Measurements from ENCODE around the gene KIFAP3. TPM values are rescaled to one million over a fixed set of nuclear protein-coding genes. Genes with fewer than 3 reads are reported as not detected.

KIFAP3 gene
- total RNA-seq, 1 donor from 2014 or later: 30.0 TPM

GRCh38 chr1:170073893-170074249 lies 624 bp downstream of the KIFAP3 start:
- peak overlapping the region; percentile 79 for H3K27ac ChIP-seq
- TF ChIP-seq, protein P1, sequence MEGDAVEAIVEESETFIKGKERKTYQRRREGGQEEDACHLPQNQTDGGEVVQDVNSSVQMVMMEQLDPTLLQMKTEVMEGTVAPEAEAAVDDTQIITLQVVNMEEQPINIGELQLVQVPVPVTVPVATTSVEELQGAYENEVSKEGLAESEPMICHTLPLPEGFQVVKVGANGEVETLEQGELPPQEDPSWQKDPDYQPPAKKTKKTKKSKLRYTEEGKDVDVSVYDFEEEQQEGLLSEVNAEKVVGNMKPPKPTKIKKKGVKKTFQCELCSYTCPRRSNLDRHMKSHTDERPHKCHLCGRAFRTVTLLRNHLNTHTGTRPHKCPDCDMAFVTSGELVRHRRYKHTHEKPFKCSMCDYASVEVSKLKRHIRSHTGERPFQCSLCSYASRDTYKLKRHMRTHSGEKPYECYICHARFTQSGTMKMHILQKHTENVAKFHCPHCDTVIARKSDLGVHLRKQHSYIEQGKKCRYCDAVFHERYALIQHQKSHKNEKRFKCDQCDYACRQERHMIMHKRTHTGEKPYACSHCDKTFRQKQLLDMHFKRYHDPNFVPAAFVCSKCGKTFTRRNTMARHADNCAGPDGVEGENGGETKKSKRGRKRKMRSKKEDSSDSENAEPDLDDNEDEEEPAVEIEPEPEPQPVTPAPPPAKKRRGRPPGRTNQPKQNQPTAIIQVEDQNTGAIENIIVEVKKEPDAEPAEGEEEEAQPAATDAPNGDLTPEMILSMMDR (IDR thresholded peaks at IDR 0.05): no peak
- TF ChIP-seq POLR2A (IDR thresholded peaks at IDR 0.05) (no peak), POLR2AphosphoS5 (IDR thresholded peaks at IDR 0.05; ENCODE audit: insufficient read depth in 1 of 2, low read depth in 1 of 2) (no peak)
- no peaks in the 10 kb centered on the region for H3K36me3 ChIP-seq
- peaks cover 42% of the 10 kb centered on the region for H3K4me1 ChIP-seq
- no peaks in the 10 kb centered on the region for H3K9me3 ChIP-seq
- H3K4me3 ChIP-seq: peak overlapping the region; percentile 52 to 74
- no peak for DNase-seq (ENCODE audit: extremely low spot score in 2 of 2)
- H3K27me3 ChIP-seq: no peaks in the 10 kb centered on the region
- intact Hi-C loops (cut with DNase I): no loop called here

GRCh38 chr1:170071378-170071777 lies 3.1 kb downstream of the KIFAP3 start:
- Histone ChIP-seq H3K4me3 (no peak overlapping the region), H3K4me1 (peaks cover 42% of the 10 kb centered on the region), H3K27me3 (no peaks in the 10 kb centered on the region), H3K9me3 (no peaks in the 10 kb centered on the region), H3K27ac (no peak overlapping the region), H3K36me3 (no peaks in the 10 kb centered on the region)
- no peak for DNase-seq (ENCODE audit: extremely low spot score in 2 of 2)
- TF ChIP-seq POLR2A (IDR thresholded peaks at IDR 0.05) (no peak), POLR2AphosphoS5 (IDR thresholded peaks at IDR 0.05; ENCODE audit: insufficient read depth in 1 of 2, low read depth in 1 of 2) (no peak)
- TF ChIP-seq, protein P1 (IDR thresholded peaks at IDR 0.05): no peak
- intact Hi-C loops (cut with DNase I): no loop called here

GRCh38 chr1:170068923-170069322 lies 5.6 kb downstream of the KIFAP3 start:
- intact Hi-C loops (cut with DNase I): no loop called here
- Histone ChIP-seq H3K9me3 (no peaks in the 10 kb centered on the region), H3K27ac (peak overlapping the region; percentile 28), H3K4me3 (no peak overlapping the region), H3K36me3 (no peaks in the 10 kb centered on the region), H3K27me3 (no peaks in the 10 kb centered on the region), H3K4me1 (peaks cover 45% of the 10 kb centered on the region)
- TF ChIP-seq POLR2A (IDR thresholded peaks at IDR 0.05) (no peak), POLR2AphosphoS5 (IDR thresholded peaks at IDR 0.05; ENCODE audit: insufficient read depth in 1 of 2, low read depth in 1 of 2) (no peak)
- TF ChIP-seq, protein P1 (IDR thresholded peaks at IDR 0.05): no peak
- DNase-seq (ENCODE audit: extremely low spot score in 2 of 2): no peak

DNA sequence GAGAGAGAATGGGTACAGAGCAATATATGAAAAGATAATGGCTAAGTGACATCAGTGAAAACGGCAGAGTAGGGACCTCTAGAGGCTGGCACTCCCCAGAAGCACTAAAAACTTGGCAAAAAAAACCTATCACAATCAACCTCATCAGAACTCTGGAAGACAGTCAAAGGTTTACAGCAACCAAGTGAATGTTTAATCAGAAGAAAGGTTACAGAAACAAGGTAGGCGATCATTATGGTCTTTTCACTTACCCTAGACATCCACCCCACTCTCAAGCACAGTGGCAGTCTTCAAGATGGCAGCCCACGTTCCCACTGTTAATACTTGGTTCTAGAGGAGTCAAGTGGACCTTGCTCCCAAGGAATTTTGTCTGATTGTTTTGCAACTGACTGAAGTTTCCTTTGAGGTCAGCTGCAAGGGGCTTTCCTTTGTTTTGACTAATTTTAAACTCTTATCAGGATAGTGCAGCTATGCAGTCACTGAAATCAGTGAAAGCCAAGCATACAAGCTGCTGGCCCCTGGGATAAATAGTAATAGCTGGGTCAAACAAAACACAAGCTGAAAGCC lies 7.2 kb downstream of the KIFAP3 start:
- H3K36me3 ChIP-seq: no peaks in the 10 kb centered on the region
- no peak overlapping the region for H3K27ac ChIP-seq
- no peaks in the 10 kb centered on the region for H3K27me3 ChIP-seq
- H3K9me3 ChIP-seq: no peaks in the 10 kb centered on the region
- DNase-seq (ENCODE audit: extremely low spot score in 2 of 2): no peak
- no peak overlapping the region for H3K4me3 ChIP-seq
- intact Hi-C loops (cut with DNase I): no loop called here
- H3K4me1 ChIP-seq: peaks cover 42% of the 10 kb centered on the region
- no peak for TF ChIP-seq POLR2A (IDR thresholded peaks at IDR 0.05)
- TF ChIP-seq, protein P1 (IDR thresholded peaks at IDR 0.05): no peak
- no peak for TF ChIP-seq POLR2AphosphoS5 (IDR thresholded peaks at IDR 0.05; ENCODE audit: insufficient read depth in 1 of 2, low read depth in 1 of 2)

GRCh38 chr1:170064821-170065220 lies 9.7 kb downstream of the KIFAP3 start:
- Histone ChIP-seq H3K36me3 (no peaks in the 10 kb centered on the region), H3K4me1 (peaks cover 22% of the 10 kb centered on the region), H3K9me3 (no peaks in the 10 kb centered on the region), H3K27ac (no peak overlapping the region), H3K4me3 (no peak overlapping the region), H3K27me3 (no peaks in the 10 kb centered on the region)
- intact Hi-C loops (cut with DNase I): no loop called here
- TF ChIP-seq POLR2AphosphoS5 (IDR thresholded peaks at IDR 0.05; ENCODE audit: insufficient read depth in 1 of 2, low read depth in 1 of 2): no peak
- no peak for DNase-seq (ENCODE audit: extremely low spot score in 2 of 2)

Data from vagina (tissue), 2 donors.